WTC11 (cell line): Measurements from ENCODE around the gene CCDC71. TPM values are rescaled to one million over a fixed set of nuclear protein-coding genes. Genes with fewer than 3 reads are reported as not detected.
A peak's percentile ranks its signal among the peaks of the same experiment; 100 is the strongest.

Experiments used
- ATAC-seq: fragments of 200-7000 bp; cut with Tn5 transposase; 2 replicates; pipeline ENCODE4 v1.10.0; 2021; ENCODE audit warnings: mild to moderate bottlenecking, moderate library complexity
- Bru-seq: library from RNA; stranded (reverse); fragments of 400-500 nt; gene quantifications from one replicate; lab custom pipeline; 2021; lab: Mats Ljungman, UMichigan
- CTCF ChIA-PET: fragments of 300-600 bp; sonication (Branson Sonifier 250); formaldehyde crosslinking; loops from one replicate; lab custom pipeline; 2021; ENCODE audit warnings: antibody characterized with exemption; lab: Charles Lee
- POLR2A ChIA-PET: fragments of 350-600 bp; sonication (Branson Sonifier 250); formaldehyde crosslinking; loops from one replicate; lab custom pipeline; 2021; ENCODE audit warnings: antibody characterized with exemption; lab: Charles Lee
- DNase-seq: peaks from one replicate; pipeline ENCODE4 v3.0.0; 2021; ENCODE audit warnings: low spot score
- H3K27ac Mint-ChIP-seq: 2 replicates; pipeline ENCODE4 v1.8.0; 2021; ENCODE audit warnings: mixed read lengths
- H3K27me3 Mint-ChIP-seq: 2 replicates; pipeline ENCODE4 v1.8.0; 2021; ENCODE audit warnings: low read depth, mild to moderate bottlenecking, moderate library complexity, mixed read lengths
- H3K36me3 Mint-ChIP-seq: 2 replicates; pipeline ENCODE4 v1.8.0; 2021; ENCODE audit warnings: mixed read lengths
- H3K4me1 Mint-ChIP-seq: 2 replicates; pipeline ENCODE4 v1.8.0; 2022; ENCODE audit warnings: mixed read lengths
- H3K4me3 Mint-ChIP-seq: 2 replicates; pipeline ENCODE4 v1.8.0; 2021; ENCODE audit warnings: mild to moderate bottlenecking, moderate library complexity, mixed read lengths
- H3K9me3 Mint-ChIP-seq: 2 replicates; pipeline ENCODE4 v1.8.0; 2021; ENCODE audit warnings: mixed read lengths
- E2F1 ChIP-seq: sonication (generic); formaldehyde crosslinking; IDR thresholded peaks from 2 replicates; pipeline ENCODE4 v1.8.0; 2022; ENCODE audit warnings: mild to moderate bottlenecking, missing genetic modification reagents
- ETV6 ChIP-seq: sonication (generic); formaldehyde crosslinking; IDR thresholded peaks from 2 replicates; pipeline ENCODE4 v1.8.1; 2022; ENCODE audit warnings: mild to moderate bottlenecking, missing genetic modification reagents
- FOXK1 ChIP-seq: sonication (generic); formaldehyde crosslinking; IDR thresholded peaks from 2 replicates; pipeline ENCODE4 v1.8.0; 2022; ENCODE audit warnings: mild to moderate bottlenecking, moderate library complexity, missing genetic modification reagents
- FOXP1 ChIP-seq: sonication (generic); formaldehyde crosslinking; IDR thresholded peaks from 2 replicates; pipeline ENCODE4 v1.8.0; 2022; ENCODE audit warnings: missing genetic modification reagents, mild to moderate bottlenecking, moderate library complexity, borderline replicate concordance
- FOXP4 ChIP-seq: sonication (generic); formaldehyde crosslinking; IDR thresholded peaks from 2 replicates; pipeline ENCODE4 v1.8.0; 2022; ENCODE audit warnings: mild to moderate bottlenecking, missing genetic modification reagents
- GABPB1 ChIP-seq: sonication (generic); formaldehyde crosslinking; IDR thresholded peaks from 2 replicates; pipeline ENCODE4 v1.8.1; 2023; ENCODE audit warnings: mild to moderate bottlenecking, missing genetic modification reagents
- GTF2I ChIP-seq: fragments of 250-450 bp; sonication (Bioruptor Pico); conservative IDR thresholded peaks from 2 replicates; pipeline ENCODE4 v1.4.0; 2021; ENCODE audit warnings: mild to moderate bottlenecking
- KAT7 ChIP-seq: sonication (generic); formaldehyde crosslinking; IDR thresholded peaks from 2 replicates; pipeline ENCODE4 v1.8.1; 2023; ENCODE audit warnings: missing genetic modification reagents, mild to moderate bottlenecking, borderline replicate concordance
- MXD4 ChIP-seq: fragments of 250-450 bp; sonication (Bioruptor Pico); IDR thresholded peaks from 2 replicates; pipeline ENCODE4 v1.8.0; 2021; ENCODE audit warnings: mild to moderate bottlenecking, moderate library complexity, borderline replicate concordance
- MYBL2 ChIP-seq: sonication (generic); formaldehyde crosslinking; IDR thresholded peaks from 2 replicates; pipeline ENCODE4 v1.8.1; 2023; ENCODE audit warnings: mild to moderate bottlenecking, moderate library complexity, missing genetic modification reagents
- NFATC4 ChIP-seq: fragments of 250-450 bp; sonication (Bioruptor Pico); IDR thresholded peaks from 2 replicates; pipeline ENCODE4 v1.9.0; 2021; ENCODE audit warnings: mild to moderate bottlenecking
- NR2C2 ChIP-seq: sonication (generic); formaldehyde crosslinking; IDR thresholded peaks from 2 replicates; pipeline ENCODE4 v1.8.0; 2022; ENCODE audit warnings: mild to moderate bottlenecking, missing genetic modification reagents
- RELA ChIP-seq: sonication (generic); formaldehyde crosslinking; IDR thresholded peaks from 2 replicates; pipeline ENCODE4 v1.8.1; 2022; ENCODE audit warnings: missing genetic modification reagents, mild to moderate bottlenecking, borderline replicate concordance
- SMAD4 ChIP-seq: sonication (generic); formaldehyde crosslinking; IDR thresholded peaks from 2 replicates; pipeline ENCODE4 v1.8.0; 2022; ENCODE audit warnings: mild to moderate bottlenecking, missing genetic modification reagents
- SP1 ChIP-seq: sonication (generic); formaldehyde crosslinking; conservative IDR thresholded peaks from 2 replicates; pipeline ENCODE4 v1.8.1; 2022; ENCODE audit warnings: missing genetic modification reagents
- USF1 ChIP-seq: sonication (generic); formaldehyde crosslinking; IDR thresholded peaks from 2 replicates; pipeline ENCODE4 v1.8.0; 2022; ENCODE audit warnings: mild to moderate bottlenecking, missing genetic modification reagents
- USF2 ChIP-seq: sonication (generic); formaldehyde crosslinking; IDR thresholded peaks from 2 replicates; pipeline ENCODE4 v1.8.1; 2023; ENCODE audit warnings: mild to moderate bottlenecking, missing genetic modification reagents, moderate library complexity
- ZNF219 ChIP-seq: sonication (generic); formaldehyde crosslinking; IDR thresholded peaks from 2 replicates; pipeline ENCODE4 v1.8.0; 2023; ENCODE audit warnings: missing genetic modification reagents, mild to moderate bottlenecking, borderline replicate concordance
- ZNF232 ChIP-seq: sonication (generic); formaldehyde crosslinking; IDR thresholded peaks from 2 replicates; pipeline ENCODE4 v1.8.0; 2022; ENCODE audit warnings: mild to moderate bottlenecking, missing genetic modification reagents
- ZNF425 ChIP-seq: fragments of 250-450 bp; sonication (Bioruptor Pico); conservative IDR thresholded peaks from 2 replicates; pipeline ENCODE4 v1.9.0; 2021; ENCODE audit warnings: mild to moderate bottlenecking
- ZNF532 ChIP-seq: fragments of 250-450 bp; sonication (Bioruptor Pico); IDR thresholded peaks from 2 replicates; pipeline ENCODE4 v1.9.0; 2021; ENCODE audit warnings: mild to moderate bottlenecking, borderline replicate concordance
- long read RNA-seq, 3 experiments: library from RNA in 1 of 3; library from capped mRNA in 1 of 3; library from polyadenylated mRNA in 1 of 3; unstranded in 2 of 3; stranded (forward) in 1 of 3; transcript quantifications; one replicate each; pipeline ENCODE4 v2.0.0, GENCODE V29; 2021
- total RNA-seq: library from RNA; stranded (reverse); gene quantifications from 3 replicates; pipeline ENCODE4 v1.2.3, GENCODE V29; 2021

Gene CCDC71
- 29.8 to 32.0 TPM (median 29.8 TPM) in 3 replicates for total RNA-seq
- percentile 93 among the genes with signal in this experiment for Bru-seq, nascent RNA
- long read RNA-seq, experiment 1, partial matches to known transcripts, result 0 of 3 reads
- long read RNA-seq, experiment 1, other reads (novel, unspliced or antisense), result 3 of 3 reads
- long read RNA-seq, experiment 2, transcript CCDC71-201 (2 exons, 1,781 nt), result major isoform, 19 of 29 reads
- long read RNA-seq, experiment 2, partial matches to known transcripts, result 0 of 29 reads
- long read RNA-seq, experiment 2, other reads (novel, unspliced or antisense), result 10 of 29 reads
- long read RNA-seq, experiment 3, transcript CCDC71-201 (2 exons, 1,781 nt), result major isoform, 5 of 5 reads
- long read RNA-seq, experiment 3, partial matches to known transcripts, result 0 of 5 reads
- long read RNA-seq, experiment 3, other reads (novel, unspliced or antisense), result 0 of 5 reads

GRCh38 chr3:49165771-49166751 lies at the start of gene CCDC71:
CCDC71 (minus strand) TSS chr3:49166331; CDS start chr3:49164208, 2,123 bp downstream.
- DNase-seq (peak; percentile 79), ATAC-seq (peak; percentile 68)
- TF ChIP-seq FOXP1, result peak; percentile 70; the same call in 1 of the 2 replicates
- TF ChIP-seq SMAD4, result no peak
- TF ChIP-seq FOXK1 (CRISPR knock-in tag), result peak; percentile 69; the same call in 1 of the 2 replicates
- TF ChIP-seq E2F1 (CRISPR knock-in tag), result no peak
- TF ChIP-seq MXD4 (CRISPR knock-in tag), result no peak
- no peak for TF ChIP-seq NFATC4 (CRISPR knock-in tag)
- peak; percentile 86 for TF ChIP-seq SP1 (CRISPR knock-in tag)
- TF ChIP-seq ETV6 (CRISPR knock-in tag), result peak; percentile 79; the same call in 1 of the 2 replicates
- peak; percentile 67; the same call in 1 of the 2 replicates for TF ChIP-seq FOXP4 (CRISPR knock-in tag)
- TF ChIP-seq GABPB1, result peak; percentile 67; the same call in 1 of the 2 replicates
- 0 out of 2 replicates have a peak, but pooled peaks have one; percentile 40 for TF ChIP-seq USF1
- TF ChIP-seq RELA (CRISPR knock-in tag), result no peak
- TF ChIP-seq ZNF425 (CRISPR knock-in tag), result no peak
- peak; percentile 94 for TF ChIP-seq NR2C2 (CRISPR knock-in tag)
- TF ChIP-seq GTF2I (CRISPR knock-in tag), result peak; percentile 75
- 0 out of 2 replicates have a peak, but pooled peaks have one; percentile 35 for TF ChIP-seq ZNF219 (CRISPR knock-in tag)
- no peaks in the 10 kb centered on the region for H3K9me3 Mint-ChIP-seq
- peaks cover 11% of the 10 kb centered on the region for H3K36me3 Mint-ChIP-seq
- peaks cover 21% of the 10 kb centered on the region for H3K4me1 Mint-ChIP-seq
- H3K4me3 Mint-ChIP-seq, result peak within 1 kb of the TSS; percentile 92
- peaks cover 20% of the 10 kb centered on the region for H3K27me3 Mint-ChIP-seq
- POLR2A ChIA-PET, result no interaction called here
- peak within 1 kb of the TSS; percentile 87 for H3K27ac Mint-ChIP-seq
- CTCF ChIA-PET, result no interaction called here

- ChIA-PET CTCF (interaction anchor here (1.4 kb wide), 1 partner anchor 31 kb away, joined by 3 read pairs; no protein-coding TSS in a partner anchor), POLR2A (no interaction called here)
- TF ChIP-seq ZNF232 (CRISPR knock-in tag) (no peak), USF2 (CRISPR knock-in tag) (no peak), ZNF532 (CRISPR knock-in tag) (no peak), MYBL2 (CRISPR knock-in tag) (no peak), KAT7 (CRISPR knock-in tag) (no peak)
Observed at GRCh38 chr3:49213998-49214397, 47.9 kb upstream of the CCDC71 start.

More at GRCh38 chr3:49213998-49214397, 47.9 kb upstream of the CCDC71 start:
- peaks cover 40% of the 10 kb centered on the region for H3K9me3 Mint-ChIP-seq
- no peak overlapping the region for H3K27ac Mint-ChIP-seq
- no peaks in the 10 kb centered on the region for H3K4me1 Mint-ChIP-seq
- H3K27me3 Mint-ChIP-seq, result peaks cover 8% of the 10 kb centered on the region
- peaks cover 19% of the 10 kb centered on the region for H3K36me3 Mint-ChIP-seq
- DNase-seq (no peak), ATAC-seq (no peak)
- H3K4me3 Mint-ChIP-seq, result no peak overlapping the region
